ENCODE measurements around the gene KIT.

GRCh38 chr4:54750341-54750740 lies 92.6 kb downstream of the KIT start:
- TF ChIP-seq CTCF (IDR thresholded peaks at IDR 0.05; ENCODE audit: insufficient read depth, low read length) (no peak), POLR2AphosphoS5 (IDR thresholded peaks at IDR 0.05; ENCODE audit: low read depth) (no peak), GABPA (IDR thresholded peaks at IDR 0.05; ENCODE audit: low read depth) (no peak), REST (IDR thresholded peaks at IDR 0.05; ENCODE audit: insufficient replicate concordance, low read depth) (no peak)

All from HL-60 (cell line).